Coronary artery (tissue), 2 donors: ENCODE measurements around the gene B3GNT9.

Experiments used
- DNase-seq: peaks from one replicate; pipeline ENCODE4 v3.0.0-alpha.2; 2017; ENCODE audit warnings: low spot score
- H3K27ac ChIP-seq, 2 donors: fragments of 200-600 bp; sonication (generic); one replicate each; pipeline ENCODE4 v1.5.1; 2016 to 2019
- H3K4me3 ChIP-seq: fragments of 200-600 bp; sonication (generic); 2 replicates; pipeline ENCODE4 v1.5.1; 2016; ENCODE audit warnings: mild to moderate bottlenecking, moderate library complexity
- CTCF ChIP-seq: fragments of 200-600 bp; sonication (generic); IDR thresholded peaks from one replicate; pipeline ENCODE4 v1.5.1; 2019; ENCODE audit warnings: antibody characterized with exemption

The B3GNT9 gene, protein sequence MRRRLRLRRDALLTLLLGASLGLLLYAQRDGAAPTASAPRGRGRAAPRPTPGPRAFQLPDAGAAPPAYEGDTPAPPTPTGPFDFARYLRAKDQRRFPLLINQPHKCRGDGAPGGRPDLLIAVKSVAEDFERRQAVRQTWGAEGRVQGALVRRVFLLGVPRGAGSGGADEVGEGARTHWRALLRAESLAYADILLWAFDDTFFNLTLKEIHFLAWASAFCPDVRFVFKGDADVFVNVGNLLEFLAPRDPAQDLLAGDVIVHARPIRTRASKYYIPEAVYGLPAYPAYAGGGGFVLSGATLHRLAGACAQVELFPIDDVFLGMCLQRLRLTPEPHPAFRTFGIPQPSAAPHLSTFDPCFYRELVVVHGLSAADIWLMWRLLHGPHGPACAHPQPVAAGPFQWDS

DNA sequence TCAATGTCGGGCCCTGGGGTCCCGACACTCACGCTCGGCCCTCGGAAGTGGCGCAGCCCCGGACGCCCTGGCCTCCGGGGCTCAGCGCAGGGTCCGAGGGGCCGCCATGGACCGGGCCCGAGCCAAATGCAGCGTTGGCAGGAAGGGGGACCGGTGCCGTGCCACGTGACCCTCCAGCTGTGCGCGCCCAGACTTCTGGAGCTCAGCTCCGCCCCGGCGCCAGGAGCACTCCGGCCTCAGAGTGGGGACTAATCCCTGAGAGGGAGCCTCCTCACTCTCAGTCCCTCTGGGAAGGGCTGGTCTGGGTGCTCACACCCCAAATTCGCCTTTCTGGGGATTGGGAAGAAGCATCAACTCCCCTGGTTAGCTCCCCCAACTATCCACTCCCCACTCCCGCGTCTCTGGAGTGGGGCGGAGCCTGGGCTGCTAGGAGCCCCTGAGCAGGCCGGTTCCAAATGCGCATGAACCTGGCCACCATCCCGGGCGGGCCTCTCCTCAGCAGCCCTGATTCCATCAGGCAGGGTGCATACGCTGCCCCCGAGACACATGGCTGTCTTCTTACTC lies at the start of gene B3GNT9:
Gene B3GNT9, minus strand, starts transcription at position 166 of the 564 bp plus-strand sequence. CDS start 513 bp downstream, outside the sequence.
- TF ChIP-seq CTCF = no peak
- H3K27ac ChIP-seq = peak within 1 kb of the TSS; percentile 87 to 91
- DNase-seq = peak; percentile 85
- peak within 1 kb of the TSS; percentile 75 for H3K4me3 ChIP-seq

GRCh38 chr16:67200491-67200890 lies 49.7 kb upstream of the B3GNT9 start:
- DNase-seq = no peak
- H3K27ac ChIP-seq = no peak overlapping the region
- TF ChIP-seq CTCF = no peak
- H3K4me3 ChIP-seq = no peak overlapping the region

GRCh38 chr16:67199808-67200198 lies 49.0 kb upstream of the B3GNT9 start:
- DNase-seq = no peak
- no peak for TF ChIP-seq CTCF
- no peak overlapping the region for H3K4me3 ChIP-seq
- H3K27ac ChIP-seq = no peak overlapping the region

DNA sequence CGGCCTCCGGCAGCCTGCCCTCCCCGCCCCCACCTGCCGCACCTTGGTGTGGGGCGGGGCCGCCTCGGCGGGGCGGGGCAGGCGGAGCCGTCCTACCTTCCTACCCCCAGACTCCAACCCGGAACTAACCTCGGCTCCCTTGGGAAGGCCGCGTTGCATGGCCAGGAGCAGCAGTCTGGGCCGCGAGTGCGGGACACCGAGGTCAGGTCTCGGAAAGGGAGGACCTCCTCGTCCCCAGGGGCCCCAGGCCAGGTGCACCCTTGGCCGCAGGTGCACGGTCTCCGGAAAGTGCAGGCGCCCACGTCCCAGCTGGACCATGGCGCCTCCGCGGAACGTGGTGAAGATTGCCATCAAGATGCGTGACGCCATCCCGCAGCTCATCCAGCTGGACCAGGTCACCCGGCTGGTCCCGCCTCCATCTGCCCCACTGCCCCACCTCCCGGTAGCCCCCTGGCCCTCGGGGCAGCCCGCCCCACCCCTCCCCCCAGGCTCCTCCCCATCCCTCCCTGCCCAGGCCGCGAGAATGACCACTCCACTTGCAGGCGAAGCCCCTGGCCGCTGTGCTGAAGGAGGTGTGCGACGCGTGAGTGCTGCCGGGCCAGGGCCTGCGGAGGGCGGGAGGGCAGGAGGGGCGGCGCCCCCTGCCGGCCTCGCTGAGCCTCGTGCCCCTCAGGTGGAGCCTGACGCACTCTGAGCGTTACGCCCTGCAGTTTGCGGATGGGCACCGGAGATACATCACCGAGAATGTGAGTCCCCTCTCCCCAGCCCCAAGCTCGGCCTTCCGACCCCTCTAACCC lies 48.4 kb upstream of the B3GNT9 start, which contains the start of gene ELMO3:
Gene ELMO3, plus strand, starts transcription at position 121 of the 797 bp plus-strand sequence. Its CDS starts 196 bp downstream, at position 317.
- no peak for DNase-seq
- TF ChIP-seq CTCF = no peak
- Histone ChIP-seq H3K4me3 (no peak within 1 kb of the TSS), H3K27ac (no peak within 1 kb of the TSS)

DNA sequence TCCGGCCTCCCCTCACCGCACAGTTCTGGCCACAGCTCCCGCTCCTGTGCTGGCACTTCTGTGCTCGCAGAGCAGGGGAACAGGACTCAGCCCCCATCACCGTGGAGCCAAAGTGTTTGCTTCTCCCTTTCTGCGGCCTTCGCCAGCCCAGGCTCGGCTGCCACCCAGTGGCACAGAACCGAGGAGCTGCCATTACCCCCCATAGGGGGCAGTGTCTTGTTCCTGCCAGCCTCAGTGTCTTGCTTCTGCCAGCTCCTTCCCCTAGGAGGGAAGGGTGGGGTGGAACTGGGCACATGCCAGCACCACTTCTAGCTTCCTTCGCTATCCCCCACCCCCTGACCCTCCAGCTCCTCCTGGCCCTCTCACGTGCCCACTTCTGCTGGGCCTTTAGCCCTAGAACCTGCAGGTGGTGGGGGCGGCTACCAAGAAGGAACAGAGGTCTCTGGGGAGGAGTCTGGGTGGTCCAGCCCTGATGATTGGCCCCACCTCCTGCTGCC lies 47.5 kb upstream of the B3GNT9 start:
- peak; percentile 31 for TF ChIP-seq CTCF
- no peak for DNase-seq
- no peak overlapping the region for H3K27ac ChIP-seq
- no peak overlapping the region for H3K4me3 ChIP-seq

DNA sequence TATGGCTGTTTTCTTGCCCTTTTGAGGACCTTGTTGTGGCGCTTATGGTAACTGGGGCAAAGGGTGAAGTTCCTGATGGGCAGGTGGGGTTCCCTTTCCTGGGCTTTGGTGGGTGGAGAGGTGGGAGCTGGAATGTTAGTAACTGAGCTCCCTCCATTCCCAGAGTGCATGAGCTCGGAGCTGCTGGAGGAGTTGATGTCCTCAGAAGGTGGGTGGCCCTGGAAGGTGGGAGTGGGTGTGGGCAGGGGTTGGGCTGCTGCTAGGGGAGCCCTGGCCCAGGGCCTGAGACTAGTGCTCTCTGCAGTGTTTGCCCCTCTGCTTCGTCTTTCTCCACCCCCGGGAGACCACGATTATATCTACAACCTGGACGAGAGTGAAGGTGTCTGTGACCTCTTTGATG lies 46.9 kb upstream of the B3GNT9 start:
- TF ChIP-seq CTCF = no peak
- no peak overlapping the region for H3K4me3 ChIP-seq
- DNase-seq = no peak
- no peak overlapping the region for H3K27ac ChIP-seq
